Neural crest cell (in vitro differentiated cells): ENCODE measurements around the gene CTRB1. TPM values are rescaled to one million over a fixed set of nuclear protein-coding genes. Genes with fewer than 3 reads are reported as not detected.
A peak's percentile ranks its signal among the peaks of the same experiment; 100 is the strongest.

ENCODE experiments used
- DNase-seq: peaks from one replicate; pipeline ENCODE4 v3.0.0; 2021; ENCODE audit warnings: low read depth, mixed read lengths, low spot score
- H3K27ac Mint-ChIP-seq: one replicate; pipeline ENCODE4 v1.8.0; 2021; ENCODE audit warnings: mild to moderate bottlenecking, mixed read lengths; ENCODE audit not compliant: unreplicated experiment
- H3K27me3 Mint-ChIP-seq: 2 replicates; pipeline ENCODE4 v1.8.0; 2021; ENCODE audit warnings: low read depth, mild to moderate bottlenecking, mixed read lengths
- H3K36me3 Mint-ChIP-seq: 2 replicates; pipeline ENCODE4 v1.8.0; 2021; ENCODE audit warnings: low read depth, mild to moderate bottlenecking, mixed read lengths
- H3K4me1 Mint-ChIP-seq: 2 replicates; pipeline ENCODE4 v1.8.0; 2021; ENCODE audit warnings: mixed read lengths
- H3K4me3 Mint-ChIP-seq: one replicate; pipeline ENCODE4 v1.8.0; 2021; ENCODE audit warnings: mild to moderate bottlenecking, mixed read lengths
- H3K9me3 Mint-ChIP-seq: 2 replicates; pipeline ENCODE4 v1.8.0; 2021; ENCODE audit warnings: mixed read lengths
- CTCF ChIP-seq: fragments of 200-600 bp; sonication (generic); conservative IDR thresholded peaks from 2 replicates; pipeline ENCODE4 v1.5.0; 2021; ENCODE audit warnings: antibody characterized with exemption, mild to moderate bottlenecking
- total RNA-seq: library from RNA; stranded (reverse); gene quantifications from 2 replicates; pipeline ENCODE4 v1.2.1, GENCODE V29; 2021

Gene CTRB1
- total RNA-seq, 1 donor from 2014 or later, result not detected

- TF ChIP-seq CTCF, result no peak
- H3K27me3 Mint-ChIP-seq, result peaks cover 3% of the 10 kb centered on the region
- H3K4me3 Mint-ChIP-seq, result no peak overlapping the region
- peak overlapping the region; percentile 36 for H3K27ac Mint-ChIP-seq
- H3K36me3 Mint-ChIP-seq, result no peaks in the 10 kb centered on the region
- no peak for DNase-seq
- peaks cover 3% of the 10 kb centered on the region for H3K4me1 Mint-ChIP-seq
- H3K9me3 Mint-ChIP-seq, result peaks cover 4% of the 10 kb centered on the region
These were observed 25.5 kb upstream of the CTRB1 start for GRCh38 chr16:75193265-75193650.

GRCh38 chr16:75193730-75194444 lies 24.9 kb upstream of the CTRB1 start:
- H3K27me3 Mint-ChIP-seq, result peaks cover 3% of the 10 kb centered on the region
- no peak for DNase-seq

GRCh38 chr16:75195811-75196790 lies 22.7 kb upstream of the CTRB1 start:
- no peak for TF ChIP-seq CTCF
- H3K4me1 Mint-ChIP-seq, result peaks cover 10% of the 10 kb centered on the region
- no peak overlapping the region for H3K4me3 Mint-ChIP-seq
- H3K27ac Mint-ChIP-seq, result no peak overlapping the region
- H3K36me3 Mint-ChIP-seq, result no peaks in the 10 kb centered on the region
- no peak for DNase-seq
- H3K9me3 Mint-ChIP-seq, result no peaks in the 10 kb centered on the region
- no peaks in the 10 kb centered on the region for H3K27me3 Mint-ChIP-seq

More at GRCh38 chr16:75193730-75194444, 24.9 kb upstream of the CTRB1 start:
- Mint-ChIP-seq H3K9me3 (peaks cover 4% of the 10 kb centered on the region), H3K36me3 (no peaks in the 10 kb centered on the region), H3K4me1 (peaks cover 6% of the 10 kb centered on the region), H3K27ac (peak overlapping the region; percentile 36), H3K4me3 (no peak overlapping the region)
- TF ChIP-seq CTCF, result no peak

GRCh38 chr16:75196836-75197235 lies 22.0 kb upstream of the CTRB1 start:
- DNase-seq, result no peak
- no peaks in the 10 kb centered on the region for H3K36me3 Mint-ChIP-seq
- no peak overlapping the region for H3K4me3 Mint-ChIP-seq
- no peaks in the 10 kb centered on the region for H3K27me3 Mint-ChIP-seq
- H3K4me1 Mint-ChIP-seq, result peaks cover 12% of the 10 kb centered on the region
- TF ChIP-seq CTCF, result no peak
- no peak overlapping the region for H3K27ac Mint-ChIP-seq
- no peaks in the 10 kb centered on the region for H3K9me3 Mint-ChIP-seq

- no peaks in the 10 kb centered on the region for H3K9me3 Mint-ChIP-seq
- TF ChIP-seq CTCF, result no peak
- no peak overlapping the region for H3K4me3 Mint-ChIP-seq
- H3K27ac Mint-ChIP-seq, result no peak overlapping the region
- no peak for DNase-seq
- H3K4me1 Mint-ChIP-seq, result peaks cover 15% of the 10 kb centered on the region
- H3K27me3 Mint-ChIP-seq, result no peaks in the 10 kb centered on the region
- no peaks in the 10 kb centered on the region for H3K36me3 Mint-ChIP-seq
These were observed 21.2 kb upstream of the CTRB1 start for GRCh38 chr16:75197522-75198134.
